Neuronal stem cell (in vitro differentiated cells): ENCODE data around the gene NNT.

Experiments
- DNase-seq: peaks from one replicate; pipeline ENCODE4 v3.0.0-alpha.2; 2013; ENCODE audit warnings: low spot score
- H2AFZ ChIP-seq: one replicate; pipeline ENCODE4 v1.6.1; 2013; ENCODE audit warnings: mild to moderate bottlenecking, low read length, inconsistent platforms
- H2AK5ac ChIP-seq: 2 replicates; pipeline ENCODE4 v1.6.1; 2013; ENCODE audit warnings: low read depth, mild to moderate bottlenecking, inconsistent platforms, low read length, moderate library complexity, mixed read lengths
- H2BK120ac ChIP-seq: 2 replicates; pipeline ENCODE4 v1.6.1; 2013; ENCODE audit warnings: low read depth, mild to moderate bottlenecking, inconsistent platforms, low read length, moderate library complexity, mixed read lengths
- H2BK12ac ChIP-seq: one replicate; pipeline ENCODE4 v1.6.1; 2013; ENCODE audit warnings: low read length, inconsistent platforms
- H2BK15ac ChIP-seq: 2 replicates; pipeline ENCODE4 v1.6.1; 2013; ENCODE audit warnings: mild to moderate bottlenecking, low read length, inconsistent platforms, mixed read lengths
- H2BK5ac ChIP-seq: one replicate; pipeline ENCODE4 v1.6.1; 2013; ENCODE audit warnings: inconsistent platforms, mild to moderate bottlenecking, low read length, moderate library complexity
- H3K14ac ChIP-seq: one replicate; pipeline ENCODE4 v1.6.1; 2013; ENCODE audit warnings: low read length, inconsistent platforms
- H3K18ac ChIP-seq: 2 replicates; pipeline ENCODE4 v1.6.1; 2013; ENCODE audit warnings: low read length, inconsistent platforms
- H3K23ac ChIP-seq: 2 replicates; pipeline ENCODE4 v1.6.1; 2013; ENCODE audit warnings: low read depth, mild to moderate bottlenecking, mixed read lengths, low read length, inconsistent platforms; ENCODE audit not compliant: poor library complexity
- H3K27ac ChIP-seq: replicated peaks from 3 replicates; pipeline ENCODE4 v1.5.1; 2013; ENCODE audit warnings: low read length, inconsistent platforms
- H3K27me3 ChIP-seq, 3 experiments: 2 replicates each; pipeline ENCODE4 v1.6.1; 2013; ENCODE audit warnings: low read length in 3 of 3, mild to moderate bottlenecking in 2 of 3, inconsistent platforms in 1 of 3, low read depth in 1 of 3, mixed read lengths in 1 of 3, moderate library complexity in 1 of 3; ENCODE audit not compliant: control insufficient read depth in 3 of 3, insufficient read depth in 3 of 3
- H3K36me3 ChIP-seq, 2 donors: replicated peaks in 1 of 2; 2 replicates each; pipeline ENCODE4 v1.6.1; 2013; ENCODE audit warnings: low read length in 2 of 2; ENCODE audit not compliant: control insufficient read depth in 2 of 2, insufficient read depth in 2 of 2
- H3K4ac ChIP-seq: 2 replicates; pipeline ENCODE4 v1.6.1; 2013; ENCODE audit warnings: inconsistent platforms, mild to moderate bottlenecking, low read length, moderate library complexity
- H3K4me1 ChIP-seq, 2 donors: 1 replicate in 1 of 2; 2 replicates in 1 of 2; pipeline ENCODE4 v1.6.1; 2013; ENCODE audit warnings: low read length in 2 of 2, low read depth in 1 of 2; ENCODE audit not compliant: control insufficient read depth in 2 of 2, insufficient read depth in 1 of 2
- H3K4me2 ChIP-seq: one replicate; pipeline ENCODE4 v1.6.1; 2013; ENCODE audit warnings: mild to moderate bottlenecking, low read length, inconsistent platforms; ENCODE audit not compliant: insufficient read depth, poor library complexity, severe bottlenecking
- H3K4me3 ChIP-seq, 2 donors: 2 replicates each; pipeline ENCODE4 v1.5.1; 2013; ENCODE audit warnings: low read length in 2 of 2, mild to moderate bottlenecking in 2 of 2, inconsistent platforms in 1 of 2, moderate library complexity in 1 of 2
- H3K79me1 ChIP-seq: one replicate; pipeline ENCODE4 v1.6.1; 2013; ENCODE audit warnings: low read depth, mild to moderate bottlenecking, inconsistent platforms, low read length, moderate library complexity
- H3K9ac ChIP-seq: one replicate; pipeline ENCODE4 v1.6.1; 2013; ENCODE audit warnings: mild to moderate bottlenecking, low read depth, low read length, inconsistent platforms; ENCODE audit not compliant: poor library complexity
- H3K9me3 ChIP-seq, 2 donors: replicated peaks in 1 of 2; 2 replicates each; pipeline versions ENCODE3 to v1.6.1; 2013; ENCODE audit warnings: low read length in 2 of 2, mild to moderate bottlenecking in 2 of 2, inconsistent platforms in 1 of 2, low read depth in 1 of 2, mixed read lengths in 1 of 2, moderate library complexity in 1 of 2; ENCODE audit not compliant: control insufficient read depth in 2 of 2, insufficient read depth in 1 of 2
- H4K8ac ChIP-seq: one replicate; pipeline ENCODE4 v1.6.1; 2013; ENCODE audit warnings: low read depth, mild to moderate bottlenecking, inconsistent platforms, low read length, moderate library complexity
- H4K91ac ChIP-seq: one replicate; pipeline ENCODE4 v1.6.1; 2013; ENCODE audit warnings: low read length, low read depth, mild to moderate bottlenecking, inconsistent platforms; ENCODE audit not compliant: poor library complexity
- WGBS, 2 donors: extraction: QIAGEN DNeasy Blood & Tissue Kit; methylation state at CpG; one replicate each; pipeline ENCODE4 v1.1.7; 2013; ENCODE audit warnings: missing lambda C conversion rate in 2 of 2, mixed read lengths in 1 of 2; ENCODE audit not compliant: insufficient read length in 2 of 2, insufficient replicate concordance in 1 of 2; ENCODE audit errors: extremely low coverage in 2 of 2; 5-methylcytosine and 5-hydroxymethylcytosine counted together

The NNT gene

GRCh38 chr5:43691275-43691674 is 88.3 kb downstream of the NNT start:
- no peak overlapping the region for H2AK5ac ChIP-seq
- WGBS, 2 donors = no CpG with 5 or more reads among the region's 4 CpGs
- H2BK120ac ChIP-seq = no peak overlapping the region

GRCh38 chr5:43691893-43692292 is 88.9 kb downstream of the NNT start:
- H4K91ac ChIP-seq = no peak overlapping the region
- no peak overlapping the region for H3K18ac ChIP-seq
- H3K27me3 ChIP-seq = no peaks in the 10 kb centered on the region
- H4K8ac ChIP-seq = no peak overlapping the region
- no peak overlapping the region for H3K4me2 ChIP-seq
- no peaks in the 10 kb centered on the region for H3K4me1 ChIP-seq
- H3K27ac ChIP-seq = no peak overlapping the region
- no peak overlapping the region for H2BK5ac ChIP-seq
- no peak overlapping the region for H2AK5ac ChIP-seq
- H2AFZ ChIP-seq = no peak overlapping the region
- H3K9me3 ChIP-seq = peaks cover 7 to 31% of the 10 kb centered on the region in 2 donors
- no peak overlapping the region for H3K23ac ChIP-seq
- no peak overlapping the region for H2BK120ac ChIP-seq
- H3K14ac ChIP-seq = no peak overlapping the region
- no peak overlapping the region for H2BK12ac ChIP-seq
- H3K4ac ChIP-seq = no peak overlapping the region
- no peak overlapping the region for H3K4me3 ChIP-seq
- DNase-seq = no peak
- H2BK15ac ChIP-seq = no peak overlapping the region
- no peaks in the 10 kb centered on the region for H3K79me1 ChIP-seq
- peaks cover 2 to 10% of the 10 kb centered on the region in 2 donors for H3K36me3 ChIP-seq
- WGBS, 2 donors = no CpG with 5 or more reads among the region's 1 CpG
- no peak overlapping the region for H3K9ac ChIP-seq

More at GRCh38 chr5:43691275-43691674, 88.3 kb downstream of the NNT start:
- Histone ChIP-seq H4K8ac (no peak overlapping the region), H3K4me2 (no peak overlapping the region), H2AFZ (no peak overlapping the region), H3K9ac (no peak overlapping the region), H3K4me1 (no peaks in the 10 kb centered on the region), H2BK5ac (no peak overlapping the region), H3K27me3 (no peaks in the 10 kb centered on the region), H2BK12ac (no peak overlapping the region), H3K4me3 (no peak overlapping the region), H4K91ac (no peak overlapping the region), H3K9me3 (peaks cover 5 to 25% of the 10 kb centered on the region in 2 donors), H3K36me3 (peaks cover 2 to 9% of the 10 kb centered on the region in 2 donors), H3K27ac (no peak overlapping the region), H3K4ac (no peak overlapping the region), H3K18ac (no peak overlapping the region), H3K79me1 (no peaks in the 10 kb centered on the region), H3K14ac (no peak overlapping the region), H3K23ac (no peak overlapping the region), H2BK15ac (no peak overlapping the region)
- no peak for DNase-seq

GRCh38 chr5:43693411-43693810 is 90.4 kb downstream of the NNT start:
- Histone ChIP-seq H2AK5ac (no peak overlapping the region), H3K4me1 (no peaks in the 10 kb centered on the region), H3K27me3 (no peaks in the 10 kb centered on the region), H3K36me3 (peaks cover 4 to 10% of the 10 kb centered on the region in 2 donors), H3K9ac (no peak overlapping the region), H3K79me1 (no peaks in the 10 kb centered on the region), H3K9me3 (peaks cover 7 to 31% of the 10 kb centered on the region in 2 donors), H3K4ac (no peak overlapping the region), H4K91ac (no peak overlapping the region), H3K4me2 (no peak overlapping the region), H3K27ac (no peak overlapping the region), H2BK12ac (no peak overlapping the region), H3K18ac (no peak overlapping the region), H2AFZ (no peak overlapping the region), H2BK5ac (no peak overlapping the region), H4K8ac (no peak overlapping the region), H2BK120ac (no peak overlapping the region), H3K4me3 (no peak overlapping the region), H3K14ac (no peak overlapping the region), H2BK15ac (no peak overlapping the region), H3K23ac (no peak overlapping the region)
- no peak for DNase-seq

GRCh38 chr5:43694027-43694426 is 91.0 kb downstream of the NNT start:
- H3K4me2 ChIP-seq = no peak overlapping the region
- no CpG with 5 or more reads among the region's 1 CpG for WGBS, 2 donors
- H3K4me3 ChIP-seq = no peak overlapping the region
- no peak overlapping the region for H2BK120ac ChIP-seq
- no peak overlapping the region for H3K4ac ChIP-seq
- no peak overlapping the region for H3K14ac ChIP-seq
- H3K27ac ChIP-seq = no peak overlapping the region
- H3K9me3 ChIP-seq = peaks cover 7 to 31% of the 10 kb centered on the region in 2 donors
- H3K79me1 ChIP-seq = no peaks in the 10 kb centered on the region
- H2BK15ac ChIP-seq = no peak overlapping the region
- H2AFZ ChIP-seq = no peak overlapping the region
- no peak overlapping the region for H4K8ac ChIP-seq
- H2BK5ac ChIP-seq = no peak overlapping the region
- no peak for DNase-seq
- H3K36me3 ChIP-seq = peaks cover 4 to 10% of the 10 kb centered on the region in 2 donors
- H3K9ac ChIP-seq = no peak overlapping the region
- no peak overlapping the region for H2BK12ac ChIP-seq
- H3K23ac ChIP-seq = no peak overlapping the region
- H3K27me3 ChIP-seq = no peaks in the 10 kb centered on the region
- H3K18ac ChIP-seq = no peak overlapping the region
- no peaks in the 10 kb centered on the region for H3K4me1 ChIP-seq
- H4K91ac ChIP-seq = no peak overlapping the region
- H2AK5ac ChIP-seq = no peak overlapping the region
